Measurements from ENCODE around the gene NUP133.
"Not testable (repeated sequence)": the region's sequence is repeated elsewhere in the genome, so short reads cannot be mapped to it uniquely, and the experiment has no call there.

NUP133 gene

GRCh38 chr1:229420224-229420623, 87.9 kb downstream of the NUP133 start:
- DNase-seq, result no peak

GRCh38 chr1:229418586-229418985, 89.6 kb downstream of the NUP133 start:
- DNase-seq, result not testable (repeated sequence)

GRCh38 chr1:229412810-229413209, 95.3 kb downstream of the NUP133 start:
- DNase-seq, result not testable (repeated sequence)

DNA sequence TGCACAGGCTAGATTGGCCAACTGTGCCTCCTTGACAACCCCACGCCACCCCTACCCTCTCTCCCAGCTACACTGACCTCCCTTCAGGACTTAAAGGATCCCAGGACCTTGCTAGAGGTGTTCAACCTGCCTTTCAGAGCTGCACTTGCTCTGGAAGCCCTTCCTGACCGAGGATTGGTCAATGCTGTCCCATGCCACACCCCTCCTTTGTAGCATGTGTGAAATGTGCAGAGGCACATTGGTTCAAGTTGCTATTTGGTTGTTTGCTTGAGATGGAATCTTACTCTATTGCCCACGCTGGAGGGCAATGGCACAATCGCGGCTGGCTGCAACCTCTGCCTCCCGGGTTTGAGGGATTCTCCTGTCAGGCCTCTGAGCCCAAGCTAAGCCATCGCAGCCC, 96.1 kb downstream of the NUP133 start:
- DNase-seq, result no peak

GRCh38 chr1:229411434-229412055, 96.6 kb downstream of the NUP133 start:
- DNase-seq, result peak in 9 of 56 donors; percentile 8 to 52 (median 36)

DNA sequence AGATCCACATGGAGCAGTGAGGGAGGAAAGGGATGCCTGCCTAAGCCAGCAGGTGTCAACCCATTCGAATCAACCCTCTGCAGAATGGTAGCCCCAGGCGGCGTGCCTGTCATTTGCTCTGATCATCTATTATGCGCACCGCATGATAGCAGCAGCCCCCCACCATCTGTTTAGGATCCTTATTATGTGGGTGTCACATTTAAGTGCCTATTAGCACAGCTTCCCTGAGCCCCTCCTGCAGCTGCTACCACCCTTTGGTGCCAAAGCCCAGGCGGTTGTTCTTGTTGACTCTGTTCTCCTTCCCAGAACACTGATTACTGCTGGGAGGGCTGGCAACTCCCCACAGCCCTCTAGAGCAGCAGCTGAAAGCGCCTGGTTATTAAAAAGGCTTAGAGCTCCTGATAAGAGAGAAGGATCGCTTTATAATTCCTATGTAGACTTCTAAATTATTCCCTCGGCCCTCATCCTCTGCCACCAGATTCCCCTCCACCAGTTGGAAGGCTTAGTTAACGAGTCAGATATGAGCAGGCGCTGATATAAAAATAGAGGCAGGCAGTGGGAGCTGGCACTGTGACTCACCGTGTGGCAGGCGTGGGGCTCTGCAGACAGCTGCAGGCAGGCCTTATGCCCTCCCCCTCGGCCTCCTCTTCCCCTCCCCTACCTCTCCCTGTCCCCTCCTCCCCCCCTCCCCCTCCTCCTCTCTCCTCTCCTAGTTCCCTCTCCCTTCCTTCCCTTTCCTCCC, 97.3 kb downstream of the NUP133 start:
- DNase-seq, result peak in 47 of 56 donors; percentile 16 to 88 (median 67)

DNA sequence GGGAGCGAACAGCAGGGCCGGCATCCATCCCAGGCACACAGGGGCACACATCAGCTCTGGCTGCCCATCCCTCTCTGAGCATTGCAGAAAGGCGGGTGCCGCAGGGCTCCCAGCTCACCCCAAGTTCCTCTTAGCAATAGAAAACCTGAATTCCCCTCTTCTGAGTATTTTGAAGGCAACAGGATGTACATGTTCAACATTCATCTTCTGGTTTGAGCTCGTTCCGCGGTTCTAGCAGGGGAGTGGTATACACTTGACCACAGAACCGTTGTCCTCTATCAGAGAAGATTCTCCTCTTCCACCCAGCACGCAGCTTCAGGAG, 97.8 kb downstream of the NUP133 start:
- no peak for DNase-seq

GRCh38 chr1:229409616-229410369, 98.3 kb downstream of the NUP133 start:
- DNase-seq, result no peak

DNA sequence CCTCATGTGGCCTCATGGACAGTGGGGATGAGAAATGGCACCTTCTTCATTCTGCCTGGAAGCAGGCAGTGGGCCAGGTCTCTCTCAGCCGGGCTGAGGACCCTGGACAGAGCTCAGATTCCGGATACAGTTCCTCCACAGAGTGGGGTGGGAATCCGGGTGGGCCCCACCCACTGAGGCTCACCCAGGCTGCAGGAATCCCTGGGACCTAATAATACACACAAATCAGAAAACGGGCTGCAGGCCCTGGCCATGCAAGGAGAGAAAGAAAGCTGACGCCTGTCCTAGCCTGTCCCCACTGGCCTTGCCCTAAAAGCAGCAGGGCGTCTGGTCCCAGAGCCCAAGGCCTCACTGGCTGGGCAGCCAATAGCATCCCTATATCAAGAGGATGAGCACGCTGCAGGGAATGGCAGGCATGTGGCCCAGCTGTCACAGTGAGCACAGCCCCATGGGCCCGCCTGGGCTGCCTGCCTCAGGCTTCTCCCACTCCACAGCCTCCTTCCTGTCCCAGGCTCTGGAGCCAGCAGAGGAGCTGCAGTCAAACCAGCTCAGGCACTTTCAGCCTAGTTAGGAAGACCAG, 99.6 kb downstream of the NUP133 start:
- DNase-seq, result peak in 4 of 56 donors; percentile 5 to 21 (median 14)

DNA sequence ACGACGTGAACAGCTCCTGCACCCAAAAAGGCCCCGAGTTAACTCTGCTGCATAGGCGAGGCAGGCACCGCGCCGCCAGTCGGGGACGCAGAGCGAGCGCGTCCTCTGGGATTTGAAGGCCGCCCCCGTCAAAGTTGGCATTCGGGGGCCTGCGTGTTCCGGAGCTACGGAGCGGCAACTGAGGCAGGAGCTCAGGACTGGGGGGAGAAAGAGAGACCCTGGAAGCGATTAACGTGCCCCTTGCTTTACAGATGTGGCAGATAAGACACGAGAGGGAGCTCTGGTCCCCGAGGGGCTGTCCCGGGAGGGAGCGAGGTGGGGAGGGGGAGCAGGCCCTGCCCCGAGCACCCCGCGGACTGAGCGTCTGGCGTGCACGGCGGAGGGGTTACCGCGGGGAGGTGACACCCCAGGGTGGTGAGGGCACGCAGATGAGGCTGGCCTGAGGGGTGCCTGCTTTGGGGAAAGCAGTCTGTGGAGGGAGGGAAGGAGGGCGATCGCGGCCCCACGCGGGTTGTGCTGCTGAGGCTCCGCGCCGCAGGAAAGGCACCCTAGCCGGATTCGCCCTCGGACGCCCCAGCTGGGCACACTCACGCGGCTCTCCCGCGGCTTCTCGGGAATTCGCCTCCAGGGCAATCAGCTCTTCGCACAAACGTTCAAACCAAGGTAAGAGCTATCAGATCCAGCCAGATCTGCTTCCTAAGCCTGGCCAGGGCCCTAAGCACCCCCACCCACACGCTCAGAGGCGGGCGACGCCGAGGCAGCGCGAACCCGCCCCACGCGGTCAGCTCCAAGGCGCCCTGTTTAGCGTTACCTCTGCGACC, 100.7 kb downstream of the NUP133 start:
- peak in 20 of 56 donors; percentile 9 to 65 (median 28) for DNase-seq

GRCh38 chr1:229406798-229407197, 101.3 kb downstream of the NUP133 start:
- DNase-seq, result no peak

DNA sequence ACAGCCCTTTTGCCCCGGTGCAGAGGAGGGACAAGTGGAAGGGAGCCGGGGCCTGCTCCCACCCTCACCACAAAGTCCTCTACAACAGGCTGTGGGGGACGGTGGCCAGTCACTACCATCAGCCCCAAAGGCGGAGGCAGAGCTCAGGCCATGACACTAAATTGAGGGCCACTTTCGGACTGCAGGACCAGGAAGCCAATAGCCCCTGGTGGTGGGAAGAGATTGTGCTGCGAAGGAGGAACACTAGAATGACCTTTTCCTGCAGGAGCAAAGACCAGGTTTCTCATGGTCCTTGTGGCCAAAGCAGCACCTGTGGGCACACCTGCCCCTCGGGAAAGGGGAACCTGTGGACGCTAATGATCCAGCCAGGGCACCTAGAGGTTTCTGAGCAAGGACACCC, 104.6 kb downstream of the NUP133 start:
- no peak for DNase-seq

GRCh38 chr1:229402993-229403392, 105.1 kb downstream of the NUP133 start:
- DNase-seq, result no peak

- not testable (repeated sequence) for DNase-seq
These were observed 105.8 kb downstream of the NUP133 start for GRCh38 chr1:229402329-229402728.

- DNase-seq, result no peak
These were observed 110.4 kb downstream of the NUP133 start for GRCh38 chr1:229397762-229398161.

- DNase-seq, result no peak
These were observed 111.4 kb downstream of the NUP133 start for GRCh38 chr1:229396585-229397206.

GRCh38 chr1:229394517-229394916, 113.6 kb downstream of the NUP133 start:
- not testable (repeated sequence) for DNase-seq

DNA sequence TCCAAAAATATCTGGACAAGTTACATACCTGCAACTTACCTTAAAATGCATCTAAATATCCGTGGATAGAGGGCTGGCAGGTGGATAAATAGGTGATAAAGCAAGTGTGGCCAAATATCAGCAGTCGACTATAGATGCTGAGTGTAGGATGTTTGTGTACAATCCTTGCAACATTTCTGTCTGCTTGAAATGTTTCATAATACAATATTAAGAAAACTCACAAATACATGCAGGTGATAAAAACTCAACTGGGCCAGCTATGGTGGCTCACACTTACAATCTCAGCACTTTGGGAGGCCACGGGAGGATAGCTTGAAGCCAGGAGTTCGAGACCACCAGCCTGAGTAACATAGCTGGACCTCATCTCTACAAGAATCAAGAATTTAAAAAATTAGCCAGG, 115.2 kb downstream of the NUP133 start:
- DNase-seq, result no peak

Data from nucleus accumbens (tissue), 56 donors.